ENCODE measurements around the gene SIGLEC14. TPM values are rescaled to one million over a fixed set of nuclear protein-coding genes. Genes with fewer than 3 reads are reported as not detected.
A peak's percentile ranks its signal among the peaks of the same experiment; 100 is the strongest.

SIGLEC14 gene
- total RNA-seq, 4 donors from 2014 or later = 2.2 to 6.0 TPM; not detected in 2

DNA sequence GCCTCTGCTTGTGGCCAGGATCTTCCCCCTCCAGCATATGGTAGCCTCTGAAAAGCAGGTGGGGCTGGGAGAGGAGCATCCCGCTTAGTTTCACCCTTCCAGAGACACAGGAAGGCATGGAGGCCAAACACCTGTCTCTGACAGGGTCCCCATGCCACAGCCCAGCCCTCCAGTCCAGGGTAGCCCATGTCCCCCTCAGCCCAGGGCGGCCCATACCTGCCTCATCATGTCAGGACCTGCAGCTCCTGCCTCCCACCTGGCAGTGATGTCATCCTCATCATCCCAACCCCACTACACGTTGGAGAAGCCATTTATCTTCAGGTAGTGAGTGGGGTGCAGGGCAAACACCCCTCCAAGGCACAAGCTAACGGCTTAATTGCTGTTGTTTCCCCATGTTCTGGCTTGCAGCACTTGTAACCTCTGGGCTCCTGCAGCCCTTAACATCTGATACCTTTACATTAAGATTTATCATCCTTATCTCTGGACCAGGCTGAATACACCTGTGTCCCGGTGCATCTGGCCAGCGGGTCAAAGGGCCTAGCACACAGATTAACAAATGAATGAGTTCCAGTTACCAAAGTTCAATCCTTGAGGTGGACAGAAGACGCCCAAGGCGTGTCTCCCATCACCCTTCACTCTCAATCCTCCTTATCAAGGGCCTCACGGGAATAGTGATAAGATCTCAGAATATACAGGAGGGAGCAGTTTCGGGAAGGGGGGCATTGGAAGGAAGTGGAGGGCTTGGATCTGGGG is 53.3 kb downstream of the SIGLEC14 start:
- Histone ChIP-seq H3K36me3 (no peaks in the 10 kb centered on the region), H3K9me3 (peaks cover 1 to 2% of the 10 kb centered on the region in 2 donors), H3K4me1 (peaks cover 7 to 18% (median 12%) of the 10 kb centered on the region in 4 donors), H3K4me3 (peak overlapping the region; percentile 54 to 69 (median 66)), H3K27me3 (no peaks in the 10 kb centered on the region), H3K27ac (peak overlapping the region; percentile 50 to 82 (median 72))
- intact Hi-C loops (cut with DNase I; ENCODE audit: low total_unique reads) = loop anchor here (10.0 kb wide), 1 partner anchor 489 kb away; the partner anchor contains the start of gene CTU1
- DNase-seq = no peak
- 11 to 44% methylated on average over 5 to 10 of the region's 10 CpGs for WGBS, 2 donors (ENCODE audit: low coverage in 1 of 2)
- TF ChIP-seq POLR2AphosphoS5 (IDR thresholded peaks at IDR 0.05) (no peak), POLR2A (IDR thresholded peaks at IDR 0.05) (no peak), EP300 (IDR thresholded peaks at IDR 0.05; ENCODE audit: low read depth) (no peak)
- TF ChIP-seq, protein P1, sequence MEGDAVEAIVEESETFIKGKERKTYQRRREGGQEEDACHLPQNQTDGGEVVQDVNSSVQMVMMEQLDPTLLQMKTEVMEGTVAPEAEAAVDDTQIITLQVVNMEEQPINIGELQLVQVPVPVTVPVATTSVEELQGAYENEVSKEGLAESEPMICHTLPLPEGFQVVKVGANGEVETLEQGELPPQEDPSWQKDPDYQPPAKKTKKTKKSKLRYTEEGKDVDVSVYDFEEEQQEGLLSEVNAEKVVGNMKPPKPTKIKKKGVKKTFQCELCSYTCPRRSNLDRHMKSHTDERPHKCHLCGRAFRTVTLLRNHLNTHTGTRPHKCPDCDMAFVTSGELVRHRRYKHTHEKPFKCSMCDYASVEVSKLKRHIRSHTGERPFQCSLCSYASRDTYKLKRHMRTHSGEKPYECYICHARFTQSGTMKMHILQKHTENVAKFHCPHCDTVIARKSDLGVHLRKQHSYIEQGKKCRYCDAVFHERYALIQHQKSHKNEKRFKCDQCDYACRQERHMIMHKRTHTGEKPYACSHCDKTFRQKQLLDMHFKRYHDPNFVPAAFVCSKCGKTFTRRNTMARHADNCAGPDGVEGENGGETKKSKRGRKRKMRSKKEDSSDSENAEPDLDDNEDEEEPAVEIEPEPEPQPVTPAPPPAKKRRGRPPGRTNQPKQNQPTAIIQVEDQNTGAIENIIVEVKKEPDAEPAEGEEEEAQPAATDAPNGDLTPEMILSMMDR (IDR thresholded peaks at IDR 0.05) = no peak
- in situ Hi-C loops (cut with MboI; ENCODE audit: low pct_ligation_motif_present in 1 of 4, low pct_unique_long_range_greater_than_20kb in 1 of 4, low sequenced_read_pairs in 3 of 4) = no loop called here

Small RNA genes within 50 kb of the gene (small RNA-seq; reads per million reads assigned to genes)
- gene AC018755.2 (0 reads per million in 4 donors), gene MIR125A (0 reads per million in 4 donors), gene MIR99B (0.48 to 1.7 (median 1.5) reads per million in 4 donors), gene MIRLET7E (0 reads per million in 4 donors)

Other genes starting within 250 kb of the SIGLEC14 start
- gene SIGLEC10, start 229.2 kb downstream of the SIGLEC14 start, total RNA-seq = 10 to 100 TPM in 1 of 4 donors, 1 to 10 TPM in 2, not detected in 1; 3.7 to 15.7 (median 4.9) TPM
- 1 to 10 TPM in 1 of 4 donors, under 1 TPM in 1, not detected in 2; 0.27 to 1.3 TPM for gene SIGLEC8, start 188.4 kb downstream of the SIGLEC14 start, total RNA-seq
- not detected for gene CEACAM18, start 168.3 kb downstream of the SIGLEC14 start, total RNA-seq
- gene SIGLEC12, start 145.0 kb downstream of the SIGLEC14 start, total RNA-seq = under 1 TPM in 2 of 4 donors, not detected in 2; 0.41 to 0.48 TPM
- gene SIGLEC6, start 115.2 kb downstream of the SIGLEC14 start, total RNA-seq = 1 to 10 TPM in 2 of 4 donors, under 1 TPM in 1, not detected in 1; 0.55 to 4.4 (median 1.7) TPM
- gene ZNF175, start 75.5 kb downstream of the SIGLEC14 start, total RNA-seq = 10 to 100 TPM in 1 of 4 donors, 1 to 10 TPM in 3; 5.6 to 12.7 (median 6.6) TPM
- gene SIGLEC5, start 16.4 kb downstream of the SIGLEC14 start, total RNA-seq = 1 to 10 TPM in 1 of 4 donors, not detected in 3; 1.1 TPM
- gene SPACA6, start 46.5 kb upstream of the SIGLEC14 start, total RNA-seq = 10 to 100 TPM in 2 of 4 donors, 1 to 10 TPM in 2; 2.3 to 25.1 (median 12.4) TPM
- 1 to 10 TPM in 1 of 4 donors, under 1 TPM in 2, not detected in 1; 0.27 to 1.9 (median 0.48) TPM for gene HAS1, start 77.2 kb upstream of the SIGLEC14 start, total RNA-seq
- 1 to 10 TPM in 2 of 4 donors, not detected in 2; 1.5 to 4.4 TPM for gene FPR1, start 105.1 kb upstream of the SIGLEC14 start, total RNA-seq
- not detected for gene FPR2, start 114.4 kb upstream of the SIGLEC14 start, total RNA-seq
- gene FPR3, start 148.3 kb upstream of the SIGLEC14 start, total RNA-seq = 1 to 10 TPM in 2 of 4 donors, not detected in 2; 3.4 to 4.8 TPM
- gene ZNF577, start 241.1 kb upstream of the SIGLEC14 start, total RNA-seq = 10 to 100 TPM; 10.5 to 26.4 (median 11.7) TPM